Progenitor cell of endocrine pancreas (in vitro differentiated cells): Measurements from ENCODE around the gene SRCAP. TPM values are rescaled to one million over a fixed set of nuclear protein-coding genes. Genes with fewer than 3 reads are reported as not detected.

Experiments
- DNase-seq: peaks from one replicate; pipeline ENCODE4 v3.0.0; 2021; ENCODE audit warnings: low spot score; ENCODE audit not compliant: unreplicated experiment
- H3K27ac Mint-ChIP-seq: 2 replicates; pipeline ENCODE4 v1.8.0; 2021; ENCODE audit warnings: mild to moderate bottlenecking, moderate library complexity, mixed read lengths
- H3K27me3 Mint-ChIP-seq: 2 replicates; pipeline ENCODE4 v1.8.0; 2021; ENCODE audit warnings: mixed read lengths
- H3K36me3 Mint-ChIP-seq: 2 replicates; pipeline ENCODE4 v1.8.0; 2022; ENCODE audit warnings: mixed read lengths; ENCODE audit not compliant: insufficient read depth
- H3K4me1 Mint-ChIP-seq: 2 replicates; pipeline ENCODE4 v1.8.0; 2021; ENCODE audit warnings: low read depth, mixed read lengths
- H3K4me3 Mint-ChIP-seq: 2 replicates; pipeline ENCODE4 v1.8.0; 2021; ENCODE audit warnings: low read depth, mild to moderate bottlenecking, moderate library complexity, mixed read lengths
- H3K9me3 Mint-ChIP-seq: 2 replicates; pipeline ENCODE4 v1.8.0; 2021; ENCODE audit warnings: low read depth, mixed read lengths
- total RNA-seq: library from RNA; stranded (reverse); gene quantifications from 2 replicates; pipeline ENCODE4 v1.2.1, GENCODE V29; 2021
- TF ChIP-seq, protein P1 (sequence below): fragments of 200-600 bp; sonication (generic); IDR thresholded peaks from one replicate; pipeline ENCODE4 v1.5.0; 2021; ENCODE audit warnings: antibody characterized with exemption, mild to moderate bottlenecking; ENCODE audit not compliant: unreplicated experiment

Gene SRCAP
- total RNA-seq, 1 donor from 2014 or later = 104 TPM

DNA sequence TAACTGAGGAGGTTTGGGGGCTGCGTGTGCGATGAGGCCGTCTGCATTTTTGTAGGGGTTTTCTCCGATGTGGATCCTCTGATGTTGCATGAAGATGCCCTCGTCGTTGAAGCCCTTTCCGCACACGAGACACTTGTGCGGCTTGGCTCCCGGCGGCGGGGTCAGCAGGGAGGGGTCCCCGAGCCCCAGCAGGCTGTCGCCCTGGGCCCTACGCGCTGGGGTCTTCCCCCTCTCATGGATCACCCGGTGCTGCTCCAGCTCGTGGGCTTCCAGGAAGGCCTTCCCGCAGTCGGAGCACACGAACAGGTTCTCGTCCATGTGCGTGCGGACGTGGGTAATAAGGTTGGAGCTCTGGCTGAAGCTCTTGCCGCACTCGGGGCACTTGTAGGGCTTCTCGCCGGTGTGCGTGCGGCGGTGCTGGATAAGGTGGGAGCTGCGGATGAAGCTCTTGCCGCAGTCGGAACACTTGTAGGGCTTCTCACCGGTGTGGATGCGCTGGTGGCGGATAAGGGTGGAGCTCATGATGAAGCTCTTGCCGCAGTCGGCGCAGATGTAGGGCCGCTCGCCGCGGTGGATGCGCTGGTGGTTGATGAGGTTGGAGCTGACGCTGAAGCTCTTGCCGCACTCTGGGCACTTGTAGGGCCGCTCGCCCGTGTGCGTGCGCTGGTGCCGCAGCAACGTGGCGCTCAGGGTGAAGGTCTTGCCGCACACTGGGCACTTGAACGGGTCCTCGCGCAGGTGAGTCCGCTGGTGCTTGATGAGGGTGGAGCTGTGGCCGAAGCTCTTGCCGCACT lies 83.7 kb downstream of the SRCAP start:
- H3K27me3 Mint-ChIP-seq = no peaks in the 10 kb centered on the region
- peaks cover 11% of the 10 kb centered on the region for H3K36me3 Mint-ChIP-seq
- TF ChIP-seq, protein P1, sequence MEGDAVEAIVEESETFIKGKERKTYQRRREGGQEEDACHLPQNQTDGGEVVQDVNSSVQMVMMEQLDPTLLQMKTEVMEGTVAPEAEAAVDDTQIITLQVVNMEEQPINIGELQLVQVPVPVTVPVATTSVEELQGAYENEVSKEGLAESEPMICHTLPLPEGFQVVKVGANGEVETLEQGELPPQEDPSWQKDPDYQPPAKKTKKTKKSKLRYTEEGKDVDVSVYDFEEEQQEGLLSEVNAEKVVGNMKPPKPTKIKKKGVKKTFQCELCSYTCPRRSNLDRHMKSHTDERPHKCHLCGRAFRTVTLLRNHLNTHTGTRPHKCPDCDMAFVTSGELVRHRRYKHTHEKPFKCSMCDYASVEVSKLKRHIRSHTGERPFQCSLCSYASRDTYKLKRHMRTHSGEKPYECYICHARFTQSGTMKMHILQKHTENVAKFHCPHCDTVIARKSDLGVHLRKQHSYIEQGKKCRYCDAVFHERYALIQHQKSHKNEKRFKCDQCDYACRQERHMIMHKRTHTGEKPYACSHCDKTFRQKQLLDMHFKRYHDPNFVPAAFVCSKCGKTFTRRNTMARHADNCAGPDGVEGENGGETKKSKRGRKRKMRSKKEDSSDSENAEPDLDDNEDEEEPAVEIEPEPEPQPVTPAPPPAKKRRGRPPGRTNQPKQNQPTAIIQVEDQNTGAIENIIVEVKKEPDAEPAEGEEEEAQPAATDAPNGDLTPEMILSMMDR = no peak
- DNase-seq = no peak
- H3K4me1 Mint-ChIP-seq = peaks cover 13% of the 10 kb centered on the region
- H3K27ac Mint-ChIP-seq = no peak overlapping the region
- H3K9me3 Mint-ChIP-seq = no peaks in the 10 kb centered on the region
- no peak overlapping the region for H3K4me3 Mint-ChIP-seq

- Mint-ChIP-seq H3K36me3 (peaks cover 11% of the 10 kb centered on the region), H3K9me3 (no peaks in the 10 kb centered on the region), H3K27me3 (no peaks in the 10 kb centered on the region), H3K27ac (no peak overlapping the region), H3K4me3 (no peak overlapping the region), H3K4me1 (peaks cover 14% of the 10 kb centered on the region)
- TF ChIP-seq, protein P1 = no peak
- DNase-seq = no peak
Observed at GRCh38 chr16:30783280-30784109, 84.5 kb downstream of the SRCAP start.

DNA sequence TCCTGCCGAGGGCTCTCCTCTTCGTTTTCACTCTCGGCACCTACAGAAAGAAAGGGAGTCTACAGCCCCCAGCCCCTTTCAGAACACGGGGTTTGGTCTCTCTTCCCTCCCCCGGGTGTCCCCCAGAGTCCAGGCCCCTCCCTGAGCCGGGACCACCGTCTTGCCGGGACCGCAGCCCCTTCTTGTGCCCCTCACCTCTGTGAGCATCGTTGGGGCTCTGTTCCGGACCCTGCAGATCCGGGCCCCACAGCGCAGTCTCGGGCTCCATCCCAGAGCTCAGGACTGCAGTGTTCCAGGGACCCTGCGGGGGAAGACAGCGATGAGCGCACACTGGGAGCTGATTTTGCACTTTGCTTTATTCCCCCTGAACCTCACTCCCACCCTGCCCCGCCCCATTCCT lies 85.2 kb downstream of the SRCAP start:
- Mint-ChIP-seq H3K4me3 (no peak overlapping the region), H3K27me3 (no peaks in the 10 kb centered on the region), H3K9me3 (no peaks in the 10 kb centered on the region), H3K36me3 (peaks cover 11% of the 10 kb centered on the region), H3K27ac (no peak overlapping the region), H3K4me1 (peaks cover 10% of the 10 kb centered on the region)
- TF ChIP-seq, protein P1 = no peak
- no peak for DNase-seq

GRCh38 chr16:30785126-30786106 lies 86.4 kb downstream of the SRCAP start:
- TF ChIP-seq, protein P1 = no peak
- Mint-ChIP-seq H3K9me3 (no peaks in the 10 kb centered on the region), H3K4me1 (peaks cover 10% of the 10 kb centered on the region), H3K4me3 (peak overlapping the region; percentile 81), H3K27me3 (no peaks in the 10 kb centered on the region), H3K36me3 (peaks cover 11% of the 10 kb centered on the region), H3K27ac (peak overlapping the region; percentile 88)
- no peak for DNase-seq
